ENCODE data around the gene NCAN.
"Not testable (repeated sequence)": the region's sequence is repeated elsewhere in the genome, so short reads cannot be mapped to it uniquely, and the experiment has no call there.

DNA sequence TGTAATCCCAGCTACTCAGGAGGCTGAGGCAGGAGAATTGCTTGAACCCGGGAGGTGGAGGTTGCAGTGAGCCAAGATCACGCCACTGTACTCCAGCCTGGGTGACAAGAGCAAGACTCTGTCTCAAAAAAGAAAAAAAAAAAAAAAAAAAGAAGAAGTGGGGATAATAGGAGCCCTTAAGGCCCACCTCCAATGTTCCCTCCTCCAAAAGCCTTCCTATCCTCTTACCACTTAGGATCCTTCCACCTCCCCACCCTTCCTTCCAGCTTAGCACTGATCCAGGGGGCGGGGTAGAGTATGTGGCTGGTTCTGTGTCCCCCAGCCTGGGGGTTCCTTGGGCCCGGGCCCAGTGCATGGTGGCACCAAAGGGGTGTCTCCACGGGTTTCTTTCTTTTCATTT lies 38.5 kb upstream of the NCAN start:
- TF ChIP-seq, protein P1, sequence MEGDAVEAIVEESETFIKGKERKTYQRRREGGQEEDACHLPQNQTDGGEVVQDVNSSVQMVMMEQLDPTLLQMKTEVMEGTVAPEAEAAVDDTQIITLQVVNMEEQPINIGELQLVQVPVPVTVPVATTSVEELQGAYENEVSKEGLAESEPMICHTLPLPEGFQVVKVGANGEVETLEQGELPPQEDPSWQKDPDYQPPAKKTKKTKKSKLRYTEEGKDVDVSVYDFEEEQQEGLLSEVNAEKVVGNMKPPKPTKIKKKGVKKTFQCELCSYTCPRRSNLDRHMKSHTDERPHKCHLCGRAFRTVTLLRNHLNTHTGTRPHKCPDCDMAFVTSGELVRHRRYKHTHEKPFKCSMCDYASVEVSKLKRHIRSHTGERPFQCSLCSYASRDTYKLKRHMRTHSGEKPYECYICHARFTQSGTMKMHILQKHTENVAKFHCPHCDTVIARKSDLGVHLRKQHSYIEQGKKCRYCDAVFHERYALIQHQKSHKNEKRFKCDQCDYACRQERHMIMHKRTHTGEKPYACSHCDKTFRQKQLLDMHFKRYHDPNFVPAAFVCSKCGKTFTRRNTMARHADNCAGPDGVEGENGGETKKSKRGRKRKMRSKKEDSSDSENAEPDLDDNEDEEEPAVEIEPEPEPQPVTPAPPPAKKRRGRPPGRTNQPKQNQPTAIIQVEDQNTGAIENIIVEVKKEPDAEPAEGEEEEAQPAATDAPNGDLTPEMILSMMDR (IDR thresholded peaks at IDR 0.05) = not testable (repeated sequence)
- not testable (repeated sequence) for TF ChIP-seq EP300, POLR2A (IDR thresholded peaks at IDR 0.05)
